Measurements from ENCODE around the gene OR4D1. TPM values are rescaled to one million over a fixed set of nuclear protein-coding genes. Genes with fewer than 3 reads are reported as not detected.

OR4D1 gene
- total and polyA plus RNA-seq, 2 of the 8 experiments (the other 6 are each of a cell fraction or from before 2014, with no cell fraction given) = 0.32 to 0.39 TPM

- TF ChIP-seq SIN3A (conservative IDR thresholded peaks at IDR 0.05 in 1 of 2, IDR thresholded peaks at IDR 0.05 in 1 of 2; ENCODE audit: low read depth in 1 of 2, low read length in 2 of 2) (peak in 1 of 2 experiments; percentile 79; a peak in 2 of 4 replicates), TEAD4 (IDR thresholded peaks at IDR 0.05; ENCODE audit: low read depth, low read length) (no peak), TAF7 (optimal IDR thresholded peaks at IDR 0.05; ENCODE audit: borderline replicate concordance, low read depth, low read length) (no peak), EGR1 (IDR thresholded peaks at IDR 0.05; ENCODE audit: borderline replicate concordance, low read depth, low read length) (no peak), SP1 (IDR thresholded peaks at IDR 0.05; ENCODE audit: low read depth, low read length) (no peak), SRF (IDR thresholded peaks at IDR 0.05; ENCODE audit: low read depth, low read length) (no peak), JUN (IDR thresholded peaks at IDR 0.05; ENCODE audit: low read depth, low read length) (no peak), YY1 (IDR thresholded peaks at IDR 0.05; ENCODE audit: low read depth, low read length) (peak; percentile 29; the same call in 1 of the 2 replicates), GABPA (IDR thresholded peaks at IDR 0.05; ENCODE audit: borderline replicate concordance, insufficient read depth, low read length) (no peak), CBX8 (IDR thresholded peaks at IDR 0.05; ENCODE audit: borderline replicate concordance, low read depth, low read length) (no peak), ZNF274 (IDR thresholded peaks at IDR 0.05; ENCODE audit: borderline replicate concordance, extremely low read depth, low read length) (no peak), CBX5 (IDR thresholded peaks at IDR 0.05; ENCODE audit: low read depth, low read length) (no peak), MAFK (IDR thresholded peaks at IDR 0.05; ENCODE audit: low read depth, low read length) (no peak), SAP30 (IDR thresholded peaks at IDR 0.05; ENCODE audit: insufficient read depth, insufficient replicate concordance, low read length) (no peak), BRCA1 (IDR thresholded peaks at IDR 0.05; ENCODE audit: low read depth, low read length) (no peak), EZH2 (IDR thresholded peaks at IDR 0.05; ENCODE audit: low read depth, low read length, severe bottlenecking) (no peak)
- TF ChIP-seq, protein P1, sequence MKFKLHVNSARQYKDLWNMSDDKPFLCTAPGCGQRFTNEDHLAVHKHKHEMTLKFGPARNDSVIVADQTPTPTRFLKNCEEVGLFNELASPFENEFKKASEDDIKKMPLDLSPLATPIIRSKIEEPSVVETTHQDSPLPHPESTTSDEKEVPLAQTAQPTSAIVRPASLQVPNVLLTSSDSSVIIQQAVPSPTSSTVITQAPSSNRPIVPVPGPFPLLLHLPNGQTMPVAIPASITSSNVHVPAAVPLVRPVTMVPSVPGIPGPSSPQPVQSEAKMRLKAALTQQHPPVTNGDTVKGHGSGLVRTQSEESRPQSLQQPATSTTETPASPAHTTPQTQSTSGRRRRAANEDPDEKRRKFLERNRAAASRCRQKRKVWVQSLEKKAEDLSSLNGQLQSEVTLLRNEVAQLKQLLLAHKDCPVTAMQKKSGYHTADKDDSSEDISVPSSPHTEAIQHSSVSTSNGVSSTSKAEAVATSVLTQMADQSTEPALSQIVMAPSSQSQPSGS (IDR thresholded peaks at IDR 0.05; ENCODE audit: low read length) = no peak
- TF ChIP-seq, protein P2, sequence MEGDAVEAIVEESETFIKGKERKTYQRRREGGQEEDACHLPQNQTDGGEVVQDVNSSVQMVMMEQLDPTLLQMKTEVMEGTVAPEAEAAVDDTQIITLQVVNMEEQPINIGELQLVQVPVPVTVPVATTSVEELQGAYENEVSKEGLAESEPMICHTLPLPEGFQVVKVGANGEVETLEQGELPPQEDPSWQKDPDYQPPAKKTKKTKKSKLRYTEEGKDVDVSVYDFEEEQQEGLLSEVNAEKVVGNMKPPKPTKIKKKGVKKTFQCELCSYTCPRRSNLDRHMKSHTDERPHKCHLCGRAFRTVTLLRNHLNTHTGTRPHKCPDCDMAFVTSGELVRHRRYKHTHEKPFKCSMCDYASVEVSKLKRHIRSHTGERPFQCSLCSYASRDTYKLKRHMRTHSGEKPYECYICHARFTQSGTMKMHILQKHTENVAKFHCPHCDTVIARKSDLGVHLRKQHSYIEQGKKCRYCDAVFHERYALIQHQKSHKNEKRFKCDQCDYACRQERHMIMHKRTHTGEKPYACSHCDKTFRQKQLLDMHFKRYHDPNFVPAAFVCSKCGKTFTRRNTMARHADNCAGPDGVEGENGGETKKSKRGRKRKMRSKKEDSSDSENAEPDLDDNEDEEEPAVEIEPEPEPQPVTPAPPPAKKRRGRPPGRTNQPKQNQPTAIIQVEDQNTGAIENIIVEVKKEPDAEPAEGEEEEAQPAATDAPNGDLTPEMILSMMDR (IDR thresholded peaks at IDR 0.05; ENCODE audit: control extremely low read depth in 1 of 3, insufficient read depth in 1 of 3, low read depth in 1 of 3, low read length in 3 of 3) = peak in 2 of 3 experiments; percentile 73 to 77; a peak in 3 of 4 replicates
- TF ChIP-seq, protein P3, sequence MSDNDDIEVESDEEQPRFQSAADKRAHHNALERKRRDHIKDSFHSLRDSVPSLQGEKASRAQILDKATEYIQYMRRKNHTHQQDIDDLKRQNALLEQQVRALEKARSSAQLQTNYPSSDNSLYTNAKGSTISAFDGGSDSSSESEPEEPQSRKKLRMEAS (IDR thresholded peaks at IDR 0.05) = peak; percentile 60
Observed at GRCh38 chr17:58172369-58173071, 24.3 kb downstream of the OR4D1 start (continued).

Data from H1 (cell line).